ENCODE data around the gene SCAF8. TPM values are rescaled to one million over a fixed set of nuclear protein-coding genes. Genes with fewer than 3 reads are reported as not detected.

SCAF8 gene
- total RNA-seq, 1 experiment from 2014 or later = 28.8 TPM

DNA sequence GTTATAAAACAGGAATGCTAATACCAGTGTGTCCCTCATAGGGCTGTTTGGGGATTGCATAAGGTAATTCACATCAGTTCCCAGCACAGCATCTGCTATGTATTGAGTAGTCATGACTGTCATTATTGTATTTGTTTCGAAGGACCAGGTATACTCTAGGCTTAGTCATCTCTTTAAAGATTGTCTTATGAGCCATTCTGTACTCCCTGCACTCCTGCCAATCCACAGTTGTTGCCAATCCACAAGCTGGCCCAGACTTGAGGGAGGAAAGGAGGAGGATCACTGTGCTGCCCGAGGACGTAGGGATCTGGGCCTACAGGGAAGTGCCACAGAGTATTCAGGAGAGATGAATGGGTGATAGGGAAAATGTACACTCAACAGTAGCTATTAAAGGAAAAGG lies 148.9 kb downstream of the SCAF8 start:
- H3K36me3 ChIP-seq = no peaks in the 10 kb centered on the region
- no peak for DNase-seq (ENCODE audit: low read depth in 1 of 2, low spot score in 2 of 2)
- no peak overlapping the region for H3K4me3 ChIP-seq
- no peak overlapping the region for H3K27ac ChIP-seq
- no peaks in the 10 kb centered on the region for H3K4me1 ChIP-seq (replicated peaks)
- H3K9me3 ChIP-seq (replicated peaks) = no peaks in the 10 kb centered on the region
- H3K27me3 ChIP-seq (replicated peaks) = no peaks in the 10 kb centered on the region

Other genes with a start within 250 kb of the SCAF8 start
- 11.4 and 14.7 TPM in 2 replicates for gene CNKSR3, start 222.7 kb upstream of the SCAF8 start, total RNA-seq (2014; rRNA removed; shearing (Covaris generic))

Measured in SJSA1 (cell line).